H1 (cell line): ENCODE data around the gene NEDD4L. TPM values are rescaled to one million over a fixed set of nuclear protein-coding genes. Genes with fewer than 3 reads are reported as not detected.

Experiments
- CTCF ChIA-PET: fragments of 300-600 bp; sonication (Branson Sonifier 250); formaldehyde crosslinking; loops from one replicate; lab custom pipeline; 2021; ENCODE audit not compliant: partially characterized antibody; lab: Charles Lee
- POLR2A ChIA-PET: fragments of 300-600 bp; sonication (Branson Sonifier 250); formaldehyde crosslinking; loops from one replicate; lab custom pipeline; 2021; ENCODE audit warnings: inconsistent platforms; ENCODE audit not compliant: partially characterized antibody; lab: Charles Lee
- DNase-seq, 2 experiments: peaks; one replicate each; pipeline versions ENCODE4 v3.0.0 to v3.0.0-alpha.2; 2010 to 2022; ENCODE audit warnings: low spot score in 2 of 2, low read depth in 1 of 2, mixed read lengths in 1 of 2
- FAIRE-seq: peaks from 2 replicates; lab custom pipeline; 2011; peaks lifted over from hg19 to GRCh38; lab: Jason Lieb, UNC
- H2AFZ ChIP-seq: 2 replicates; pipeline ENCODE4 v1.8.1; 2012; ENCODE audit warnings: low read length, inconsistent platforms
- H2AK5ac ChIP-seq: 2 replicates; pipeline ENCODE4 v1.6.1; 2013; ENCODE audit warnings: low read depth, low read length
- H2BK120ac ChIP-seq: replicated peaks from 2 replicates; pipeline ENCODE3; 2013; ENCODE audit warnings: low read depth, low read length, inconsistent platforms
- H2BK12ac ChIP-seq: 2 replicates; pipeline ENCODE4 v1.6.1; 2013; ENCODE audit warnings: low read depth, low read length
- H2BK15ac ChIP-seq: 2 replicates; pipeline ENCODE4 v1.6.1; 2013; ENCODE audit warnings: low read length
- H2BK20ac ChIP-seq: 2 replicates; pipeline ENCODE4 v1.6.1; 2013; ENCODE audit warnings: low read length
- H2BK5ac ChIP-seq: 2 replicates; pipeline ENCODE4 v1.6.1; 2013; ENCODE audit warnings: low read depth, low read length
- H3K14ac ChIP-seq: 2 replicates; pipeline ENCODE4 v1.6.1; 2013; ENCODE audit warnings: inconsistent platforms; ENCODE audit not compliant: insufficient read length
- H3K18ac ChIP-seq: 2 replicates; pipeline ENCODE4 v1.6.1; 2013; ENCODE audit warnings: low read length; ENCODE audit errors: extremely low read depth
- H3K23ac ChIP-seq: 2 replicates; pipeline ENCODE4 v1.6.1; 2013; ENCODE audit warnings: inconsistent platforms; ENCODE audit not compliant: insufficient read length
- H3K23me2 ChIP-seq: 2 replicates; pipeline ENCODE4 v1.6.1; 2013; ENCODE audit warnings: low read depth, low read length
- H3K27ac ChIP-seq: 2 replicates; pipeline ENCODE4 v1.6.1; 2011; ENCODE audit warnings: low read depth, low read length, inconsistent platforms
- H3K27me3 ChIP-seq, 4 experiments: replicated peaks in 1 of 4; 1 replicate in 1 of 4; 2 replicates in 3 of 4; pipeline versions ENCODE4 v1.6.1 to v1.8.1; 2011 to 2013; ENCODE audit warnings: low read length in 3 of 4, mild to moderate bottlenecking in 3 of 4, inconsistent platforms in 2 of 4, mixed read lengths in 2 of 4, moderate library complexity in 1 of 4; ENCODE audit not compliant: control insufficient read depth in 3 of 4, insufficient read depth in 3 of 4; ENCODE audit errors: extremely low read depth in 1 of 4
- H3K36me3 ChIP-seq, 4 experiments: 2 replicates each; pipeline versions ENCODE4 v1.6.1 to v1.8.1; 2011 to 2013; ENCODE audit warnings: mild to moderate bottlenecking in 4 of 4, low read length in 3 of 4, moderate library complexity in 2 of 4, control low read depth in 1 of 4, inconsistent platforms in 1 of 4; ENCODE audit not compliant: insufficient read depth in 4 of 4, control insufficient read depth in 2 of 4
- H3K4ac ChIP-seq: replicated peaks from 2 replicates; pipeline ENCODE3; 2013; ENCODE audit warnings: low read length, low read depth, mixed read lengths, inconsistent platforms; ENCODE audit not compliant: insufficient read length
- H3K4me1 ChIP-seq, 4 experiments: replicated peaks in 1 of 4; 1 replicate in 1 of 4; 2 replicates in 3 of 4; pipeline versions ENCODE4 v1.6.1 to v1.8.1; 2011 to 2013; ENCODE audit warnings: low read length in 3 of 4, inconsistent platforms in 2 of 4, mixed read lengths in 1 of 4; ENCODE audit not compliant: insufficient read depth in 4 of 4, control insufficient read depth in 3 of 4
- H3K4me2 ChIP-seq, 2 experiments: 2 replicates each; pipeline versions ENCODE4 v1.6.1 to v1.8.1; 2011 to 2013; ENCODE audit warnings: low read depth in 2 of 2, low read length in 2 of 2, control low read depth in 1 of 2, inconsistent platforms in 1 of 2, mild to moderate bottlenecking in 1 of 2; ENCODE audit not compliant: insufficient read depth in 1 of 2
- H3K4me3 ChIP-seq, 4 experiments: fragments of 200-600, 300-600 bp in 1 of 4; sonication (generic), shearing (Covaris generic), sonication (Bioruptor Twin) in 1 of 4; 2 replicates each; pipeline versions ENCODE4 v1.5.1 to v1.8.1; 2011 to 2016; ENCODE audit warnings: low read length in 4 of 4, low read depth in 3 of 4, control low read depth in 2 of 4, inconsistent platforms in 2 of 4, mild to moderate bottlenecking in 2 of 4, mixed read lengths in 1 of 4, moderate library complexity in 1 of 4; ENCODE audit not compliant: insufficient read depth in 2 of 4; ENCODE audit errors: extremely low read depth in 1 of 4
- H3K56ac ChIP-seq: replicated peaks from 2 replicates; pipeline ENCODE3; 2013; ENCODE audit warnings: low read depth, mild to moderate bottlenecking, mixed read lengths, low read length, inconsistent platforms; ENCODE audit not compliant: insufficient read length
- H3K79me1 ChIP-seq: 2 replicates; pipeline ENCODE4 v1.6.1; 2013; ENCODE audit warnings: low read depth, low read length, control low read depth
- H3K79me2 ChIP-seq, 2 experiments: 2 replicates each; pipeline versions ENCODE4 v1.6.1 to v1.8.1; 2012 to 2013; ENCODE audit warnings: low read length in 2 of 2, mild to moderate bottlenecking in 2 of 2, inconsistent platforms in 1 of 2; ENCODE audit not compliant: insufficient read depth in 2 of 2, control insufficient read depth in 1 of 2
- H3K9ac ChIP-seq, 4 experiments: replicated peaks in 1 of 4; 1 replicate in 1 of 4; 2 replicates in 3 of 4; pipeline versions ENCODE4 v1.6.1 to v1.8.1; 2011 to 2013; ENCODE audit warnings: low read depth in 3 of 4, low read length in 3 of 4, control low read depth in 2 of 4, mild to moderate bottlenecking in 2 of 4, moderate library complexity in 2 of 4, inconsistent platforms in 1 of 4; ENCODE audit errors: extremely low read depth in 1 of 4
- H3K9me3 ChIP-seq, 2 experiments: 2 replicates each; pipeline versions ENCODE4 v1.6.1 to v1.8.1; 2012 to 2013; ENCODE audit warnings: mild to moderate bottlenecking in 2 of 2, moderate library complexity in 2 of 2, control low read depth in 1 of 2, inconsistent platforms in 1 of 2, low read depth in 1 of 2, low read length in 1 of 2, mixed read lengths in 1 of 2; ENCODE audit not compliant: insufficient read depth in 2 of 2
- H4K20me1 ChIP-seq, 2 experiments: replicated peaks in 1 of 2; 2 replicates each; pipeline versions ENCODE3 to v1.8.1; 2011 to 2013; ENCODE audit warnings: inconsistent platforms in 2 of 2, low read length in 2 of 2, mild to moderate bottlenecking in 1 of 2; ENCODE audit not compliant: insufficient read depth in 2 of 2, control insufficient read depth in 1 of 2
- H4K5ac ChIP-seq: 2 replicates; pipeline ENCODE4 v1.6.1; 2013; ENCODE audit warnings: low read length, low read depth, mixed read lengths, inconsistent platforms; ENCODE audit not compliant: insufficient read length
- H4K8ac ChIP-seq: 2 replicates; pipeline ENCODE4 v1.8.0; 2013; ENCODE audit warnings: mild to moderate bottlenecking, moderate library complexity, low read length, inconsistent platforms; ENCODE audit not compliant: insufficient read depth; ENCODE audit errors: extremely low read depth
- H4K91ac ChIP-seq: replicated peaks from 2 replicates; pipeline ENCODE3; 2013; ENCODE audit warnings: low read length, mixed read lengths, inconsistent platforms; ENCODE audit not compliant: insufficient read length
- ASH2L ChIP-seq: fragments of 200-600, 300-600 bp; sonication (generic); IDR thresholded peaks from one replicate; pipeline ENCODE4 v1.7.1; 2017; ENCODE audit warnings: low read length
- CHD1 ChIP-seq: IDR thresholded peaks from 2 replicates; pipeline ENCODE4 v1.6.1; 2012; ENCODE audit warnings: low read depth, low read length, improper control_type of control experiment
- CHD2 ChIP-seq: IDR thresholded peaks from 2 replicates; pipeline ENCODE4 v1.6.1; 2012; ENCODE audit warnings: low read length, improper control_type of control experiment
- EP300 ChIP-seq, 2 experiments: IDR thresholded peaks; 1 replicate in 1 of 2; 2 replicates in 1 of 2; pipeline ENCODE4 v1.6.1; 2011 to 2012; ENCODE audit warnings: low read depth in 2 of 2, low read length in 2 of 2, mild to moderate bottlenecking in 2 of 2, borderline replicate concordance in 1 of 2, inconsistent platforms in 1 of 2, moderate library complexity in 1 of 2
- NRF1 ChIP-seq: IDR thresholded peaks from 2 replicates; pipeline ENCODE4 v1.6.1; 2011; ENCODE audit warnings: mild to moderate bottlenecking, low read depth, low read length, improper control_type of control experiment
- POLR2A ChIP-seq, 2 experiments: IDR thresholded peaks; 1 replicate in 1 of 2; 2 replicates in 1 of 2; pipeline ENCODE4 v1.6.1; 2011; ENCODE audit warnings: low read depth in 2 of 2, low read length in 2 of 2, mild to moderate bottlenecking in 2 of 2; ENCODE audit errors: control extremely low read depth in 1 of 2
- POU5F1 ChIP-seq: IDR thresholded peaks from 2 replicates; pipeline ENCODE4 v1.6.1; 2011; ENCODE audit warnings: low read depth, mild to moderate bottlenecking, low read length, moderate library complexity
- RBBP5 ChIP-seq: IDR thresholded peaks from 2 replicates; pipeline ENCODE4 v1.7.1; 2012; ENCODE audit warnings: low read depth, mild to moderate bottlenecking, inconsistent platforms, low read length, moderate library complexity, borderline replicate concordance
- SIRT6 ChIP-seq: IDR thresholded peaks from one replicate; pipeline ENCODE4 v1.7.1; 2012; ENCODE audit warnings: low read length, inconsistent platforms
- SIX5 ChIP-seq: IDR thresholded peaks from 2 replicates; pipeline ENCODE4 v1.6.1; 2011; ENCODE audit warnings: mild to moderate bottlenecking, low read depth, low read length
- SUZ12 ChIP-seq: fragments of 200-600 bp; sonication (generic); IDR thresholded peaks from 2 replicates; pipeline ENCODE4 v1.6.1; 2012; ENCODE audit warnings: mild to moderate bottlenecking, inconsistent platforms, low read length, moderate library complexity, mixed read lengths
- TAF7 ChIP-seq: optimal IDR thresholded peaks from 2 replicates; pipeline ENCODE3; 2011; ENCODE audit warnings: low read depth, mild to moderate bottlenecking, inconsistent platforms, low read length, moderate library complexity, borderline replicate concordance
- WGBS, 2 experiments: shearing (Covaris generic) in 1 of 2; methylation state at CpG; one replicate each; pipeline versions ENCODE4 v1.1.6 to v1.1.7; 2013 to 2015; ENCODE audit warnings: low lambda C conversion rate in 2 of 2, mixed read lengths in 2 of 2, inconsistent platforms in 1 of 2, low coverage in 1 of 2, missing lambda C conversion rate in 1 of 2; ENCODE audit not compliant: insufficient replicate concordance in 2 of 2, insufficient coverage in 1 of 2, insufficient read length in 1 of 2; ENCODE audit errors: extremely low coverage in 1 of 2, missing lambda C conversion rate in 1 of 2; 5-methylcytosine and 5-hydroxymethylcytosine counted together
- polyA plus RNA-seq, 7 experiments: library from polyadenylated mRNA; depleted of rRNA in 3 of 7; stranded (reverse) in 5 of 7; unstranded in 2 of 7; fragments of >200 nt in 5 of 7; fragments of 200-250 nt in 2 of 7; gene quantifications; 1 replicate in 5 of 7; 2 replicates in 1 of 7; 4 replicates in 1 of 7; pipeline versions ENCODE4 v1.2.1 to v1.2.3, GENCODE V29; 2011 to 2013; ENCODE audit warnings: missing spikeins in 2 of 7, mixed read lengths in 2 of 7
- total RNA-seq: library from RNA; stranded (reverse); fragmentation: NEBNext Ultra II Directional; extraction: Animal tissue kit (Norgen Biotek cat#: 25700); gene quantifications from 2 replicates; pipeline ENCODE4 v1.2.1, GENCODE V29; 2021

The NEDD4L gene
- total and polyA plus RNA-seq, 2 of the 8 experiments (the other 6 are each of a cell fraction or from before 2014, with no cell fraction given): 37.3 to 69.8 TPM

DNA sequence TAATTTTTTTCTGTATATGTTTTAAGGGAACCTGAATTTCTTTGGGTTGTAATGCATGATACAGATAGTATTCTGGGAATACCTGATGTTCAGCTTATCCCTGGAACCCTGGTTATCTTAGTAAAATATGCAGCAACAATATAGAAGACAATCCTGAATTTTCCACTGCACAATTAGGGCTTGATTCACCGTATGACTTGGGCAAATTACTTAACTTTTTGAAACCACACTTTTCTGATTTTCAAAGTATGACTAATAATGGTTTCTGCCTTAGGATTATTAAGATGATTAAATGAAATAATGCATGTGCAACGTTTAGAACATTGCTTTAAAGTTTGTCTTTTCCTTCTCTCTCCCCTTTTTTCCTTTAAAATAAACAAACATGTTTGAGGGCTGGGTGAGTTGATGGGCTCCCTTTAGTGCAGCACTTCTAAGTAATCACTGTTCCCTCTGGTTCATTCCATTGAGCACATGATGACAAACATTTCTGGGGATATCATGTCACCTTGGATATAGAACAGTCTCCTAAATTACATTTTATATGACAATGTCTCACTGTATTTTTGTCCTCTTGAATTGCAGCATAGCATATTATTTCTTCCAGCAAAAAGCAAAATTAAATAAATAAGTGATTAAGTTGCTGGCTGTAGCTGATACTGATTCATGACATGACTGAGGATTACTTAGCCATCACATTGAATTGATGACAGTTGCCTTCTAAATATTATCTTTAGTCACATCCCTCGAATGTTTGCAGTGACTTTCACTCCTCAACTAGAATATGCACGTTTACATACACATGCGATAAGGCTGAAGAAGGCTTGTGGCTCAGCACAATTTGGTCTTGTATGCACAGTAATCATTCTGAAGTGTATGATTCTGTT, 254.5 kb downstream of the NEDD4L start:
- Histone ChIP-seq H3K18ac (no peak overlapping the region), H3K4me2 (no peak overlapping the region), H2BK120ac (no peak overlapping the region), H4K20me1 (peaks cover 0 to 2% of the 10 kb centered on the region in 2 experiments), H3K14ac (no peak overlapping the region), H3K9me3 (no peaks in the 10 kb centered on the region), H3K4ac (no peak overlapping the region), H2BK15ac (no peak overlapping the region), H3K79me1 (no peaks in the 10 kb centered on the region; the same call in 1 of the 2 replicates), H4K5ac (no peak overlapping the region), H4K8ac (no peak overlapping the region), H3K4me3 (no peak overlapping the region), H2AFZ (no peak overlapping the region), H3K27me3 (no peaks in the 10 kb centered on the region), H3K9ac (no peak overlapping the region), H2BK5ac (no peak overlapping the region), H2BK12ac (no peak overlapping the region), H2BK20ac (no peak overlapping the region), H3K4me1 (no peaks in the 10 kb centered on the region), H3K23me2 (no peaks in the 10 kb centered on the region), H3K23ac (no peak overlapping the region), H3K27ac (no peak overlapping the region), H3K56ac (no peak overlapping the region), H2AK5ac (no peak overlapping the region), H4K91ac (no peak overlapping the region), H3K79me2 (0 out of 4 replicates have a peak, but pooled peaks cover 0 to 13% of the 10 kb centered on the region in 2 experiments), H3K36me3 (no peaks in the 10 kb centered on the region)
- no peak for FAIRE-seq
- CTCF ChIA-PET: interaction anchor here (0.6 kb wide), 1 partner anchor 683 kb away, joined by 5 read pairs; no protein-coding TSS in a partner anchor
- WGBS, 2 experiments: 84% methylated on average over 5 of the region's 5 CpGs; no CpG with 5 or more reads in 1 of the 2 experiments
- no peak for DNase-seq
- POLR2A ChIA-PET: no interaction called here
- TF ChIP-seq POLR2A (IDR thresholded peaks at IDR 0.05; ENCODE audit: control extremely low read depth in 1 of 2, low read depth in 2 of 2, low read length in 2 of 2) (no peak), ASH2L (no peak), SUZ12 (no peak), TAF7 (no peak), POU5F1 (no peak), SIRT6 (no peak), CHD1 (no peak), NRF1 (no peak), CHD2 (no peak), SIX5 (no peak), EP300 (IDR thresholded peaks at IDR 0.05; ENCODE audit: borderline replicate concordance in 1 of 2, low read depth in 2 of 2, low read length in 2 of 2) (no peak), RBBP5 (no peak)
